HCEC 1CT (cell line): Measurements from ENCODE around the gene NRL.
A peak's percentile ranks its signal among the peaks of the same experiment; 100 is the strongest.
"Not testable (repeated sequence)": the region's sequence is repeated elsewhere in the genome, so short reads cannot be mapped to it uniquely, and the experiment has no call there.

Experiments
- DNase-seq: peaks from one replicate; pipeline ENCODE4 v3.0.0-alpha.2; 2017

The NRL gene

GRCh38 chr14:24051176-24051788 lies 63.5 kb downstream of the NRL start:
- DNase-seq: no peak

GRCh38 chr14:24050753-24051152 lies 64.0 kb downstream of the NRL start:
- not testable (repeated sequence) for DNase-seq

GRCh38 chr14:24049002-24049401 lies 65.7 kb downstream of the NRL start:
- DNase-seq: not testable (repeated sequence)

GRCh38 chr14:24042746-24043145 lies 72.0 kb downstream of the NRL start:
- no peak for DNase-seq

- DNase-seq: no peak
Measured at GRCh38 chr14:24040692-24041091, 74.1 kb downstream of the NRL start.

- DNase-seq: no peak
Measured at GRCh38 chr14:24038686-24039085, 76.1 kb downstream of the NRL start.

GRCh38 chr14:24037658-24038037 lies 77.1 kb downstream of the NRL start:
- DNase-seq: no peak

- DNase-seq: not testable (repeated sequence)
Measured at GRCh38 chr14:24036963-24037657, 77.6 kb downstream of the NRL start.

GRCh38 chr14:24036169-24036962 lies 78.4 kb downstream of the NRL start:
- peak; percentile 68 for DNase-seq

- not testable (repeated sequence) for DNase-seq
Measured at GRCh38 chr14:24035769-24036168, 79.0 kb downstream of the NRL start.

GRCh38 chr14:24032727-24033418 lies 81.9 kb downstream of the NRL start:
- DNase-seq: peak; percentile 86

- DNase-seq: not testable (repeated sequence)
Measured at GRCh38 chr14:24031331-24031730, 83.4 kb downstream of the NRL start.

- DNase-seq: not testable (repeated sequence)
Measured at GRCh38 chr14:24029687-24030086, 85.1 kb downstream of the NRL start.
